ENCODE measurements around the gene FAM193A.

DNA sequence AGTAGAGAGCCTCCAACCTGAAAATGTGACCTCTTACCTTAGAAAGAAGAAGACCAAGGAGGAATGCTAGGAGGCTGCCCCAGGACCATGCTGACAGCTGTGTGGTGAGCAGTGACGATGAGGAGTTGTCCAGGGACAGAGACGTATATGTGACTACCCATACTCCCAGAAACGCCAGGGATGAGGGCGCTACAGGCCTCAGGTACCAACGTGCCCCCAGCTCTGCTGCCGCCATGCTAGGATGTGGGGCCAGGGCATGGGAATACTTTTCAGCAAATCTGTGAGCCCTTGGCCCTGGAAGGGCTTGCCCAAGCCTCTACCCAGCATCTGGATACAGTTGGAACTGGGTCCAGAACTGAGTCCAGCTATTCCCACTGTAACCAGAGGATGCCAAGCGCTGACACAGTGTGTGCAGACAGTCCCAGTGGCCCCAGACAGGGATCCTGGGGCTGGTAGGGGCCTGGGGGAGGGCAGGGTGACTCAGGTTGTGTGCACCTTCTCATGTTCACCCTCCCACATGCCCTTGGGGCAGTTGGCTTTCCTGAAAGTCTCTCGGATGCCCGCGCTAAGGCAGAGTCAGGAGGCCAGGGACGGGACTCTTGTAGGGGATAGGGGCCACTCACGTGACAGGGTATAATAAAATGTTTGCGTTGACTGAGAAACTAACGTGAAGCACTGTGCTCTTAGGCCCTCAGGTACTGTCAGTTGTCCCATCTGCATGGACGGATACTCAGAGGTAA is 23.9 kb upstream of the FAM193A start:
- TF ChIP-seq GATA2 (IDR thresholded peaks at IDR 0.05; ENCODE audit: low read depth, low read length) (no peak), GATA3 (IDR thresholded peaks at IDR 0.05; ENCODE audit: low read depth, low read length) (no peak)

Measured in SH-SY5Y (cell line).